Renal cortex interstitium (tissue), 15 donors: ENCODE data around the gene SPATA31A1. TPM values are rescaled to one million over a fixed set of nuclear protein-coding genes. Genes with fewer than 3 reads are reported as not detected.
"Not testable (repeated sequence)": the region's sequence is repeated elsewhere in the genome, so short reads cannot be mapped to it uniquely, and the experiment has no call there.

Experiments
- DNase-seq, 11 donors: peaks; one replicate each; pipeline ENCODE4 v3.0.0-alpha.2; 2013; ENCODE audit warnings: low read depth in 9 of 11, low spot score in 4 of 11; ENCODE audit errors: extremely low read depth in 1 of 11
- long read RNA-seq, 16 experiments: transcript quantifications; one replicate each; lab custom pipeline, GENCODE V29; 2026
- polyA plus RNA-seq, 3 donors: library from polyadenylated mRNA; unstranded; fragments of 120-200 nt; gene quantifications; one replicate each; pipeline ENCODE4 v1.2.1, GENCODE V29; 2013; ENCODE audit not compliant: insufficient read length in 3 of 3

Gene SPATA31A1
- not detected for polyA plus RNA-seq
- long read RNA-seq, donor 1, result 0 reads
- long read RNA-seq, donor 2, result 0 reads
- long read RNA-seq, donor 3, result 0 reads
- long read RNA-seq, donor 4, result 0 reads
- long read RNA-seq, donor 5, result 0 reads
- long read RNA-seq, donor 6, result 0 reads
- long read RNA-seq, donor 7, result 0 reads
- long read RNA-seq, donor 8, result 0 reads
- long read RNA-seq, donor 9, result 0 reads
- long read RNA-seq, donor 10, result 0 reads
- long read RNA-seq, donor 11, result 0 reads
- long read RNA-seq, donor 12, result 0 reads
- long read RNA-seq, donor 13, result 0 reads
- long read RNA-seq, donor 14, result 0 reads
- long read RNA-seq, donor 15, result 0 reads
- long read RNA-seq, donor 16, result 0 reads

DNA sequence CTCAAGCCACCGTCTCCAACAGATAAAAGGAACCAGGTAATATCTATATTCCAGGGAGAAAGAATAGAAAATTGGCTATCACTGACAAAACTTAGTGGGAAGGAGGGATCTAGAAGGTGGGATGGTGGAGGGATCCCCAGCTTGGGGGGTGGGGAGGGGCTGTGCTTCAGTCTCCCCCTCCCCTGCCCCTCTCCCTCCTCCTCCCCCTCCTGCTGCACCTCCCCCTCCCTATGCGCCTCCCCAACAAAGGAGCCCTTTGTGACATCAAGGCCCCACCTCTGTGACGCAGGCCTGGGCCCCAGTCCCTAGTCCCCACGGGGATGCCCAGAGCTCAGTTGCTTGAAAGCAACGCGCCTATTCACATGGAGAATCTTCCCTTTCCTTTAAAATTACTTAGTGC lies at the start of gene SPATA31A1:
TSS of gene SPATA31A1 (plus strand) at position 301 of the 400 bp plus-strand sequence. CDS start at position 363, 62 bp downstream.
- not testable (repeated sequence) for DNase-seq

DNA sequence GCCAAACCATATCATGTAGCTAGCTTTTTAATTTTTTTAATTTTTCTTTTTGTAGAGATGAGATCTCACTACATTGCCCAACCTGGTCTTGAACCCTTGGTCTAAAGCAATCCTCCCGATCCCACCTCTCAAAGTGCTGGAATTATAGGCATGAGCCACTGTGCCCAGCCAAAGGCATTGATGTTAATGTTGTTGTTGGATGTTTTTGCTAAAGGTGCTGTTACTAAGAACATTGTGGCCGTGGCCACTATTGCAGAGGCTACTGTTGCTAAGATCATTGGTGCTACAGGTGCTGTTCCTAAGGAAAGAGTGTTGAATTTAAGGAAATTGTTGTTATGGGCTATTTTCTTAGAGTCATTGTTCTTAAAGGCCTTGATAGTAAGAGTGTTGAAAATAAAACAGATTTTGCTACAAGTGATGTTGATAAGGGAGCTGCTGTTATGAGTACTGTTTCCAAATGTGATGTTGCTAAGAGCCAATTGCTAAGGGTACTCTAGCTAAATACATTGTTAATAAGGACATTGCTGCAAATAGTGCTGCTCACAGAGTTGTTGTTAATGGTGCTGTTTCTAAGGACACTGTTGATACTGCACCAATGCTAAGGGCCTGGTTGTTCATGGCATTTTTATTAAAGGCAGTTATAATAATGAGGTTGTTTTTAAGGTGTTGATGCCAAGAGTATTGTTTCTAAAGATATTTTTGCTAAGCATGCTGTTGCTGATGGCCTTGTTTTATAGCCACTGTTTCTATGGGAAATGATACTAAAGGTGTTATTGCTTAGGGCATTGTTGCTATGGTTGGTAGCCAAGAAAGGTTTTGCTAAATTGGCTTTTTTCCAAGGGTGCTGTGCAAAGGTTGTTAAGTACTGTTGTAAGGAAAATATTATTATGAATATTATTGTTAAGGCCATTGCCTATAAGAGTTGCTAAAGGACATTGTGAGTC lies 52.1 kb downstream of the SPATA31A1 start:
- not testable (repeated sequence) for DNase-seq

DNA sequence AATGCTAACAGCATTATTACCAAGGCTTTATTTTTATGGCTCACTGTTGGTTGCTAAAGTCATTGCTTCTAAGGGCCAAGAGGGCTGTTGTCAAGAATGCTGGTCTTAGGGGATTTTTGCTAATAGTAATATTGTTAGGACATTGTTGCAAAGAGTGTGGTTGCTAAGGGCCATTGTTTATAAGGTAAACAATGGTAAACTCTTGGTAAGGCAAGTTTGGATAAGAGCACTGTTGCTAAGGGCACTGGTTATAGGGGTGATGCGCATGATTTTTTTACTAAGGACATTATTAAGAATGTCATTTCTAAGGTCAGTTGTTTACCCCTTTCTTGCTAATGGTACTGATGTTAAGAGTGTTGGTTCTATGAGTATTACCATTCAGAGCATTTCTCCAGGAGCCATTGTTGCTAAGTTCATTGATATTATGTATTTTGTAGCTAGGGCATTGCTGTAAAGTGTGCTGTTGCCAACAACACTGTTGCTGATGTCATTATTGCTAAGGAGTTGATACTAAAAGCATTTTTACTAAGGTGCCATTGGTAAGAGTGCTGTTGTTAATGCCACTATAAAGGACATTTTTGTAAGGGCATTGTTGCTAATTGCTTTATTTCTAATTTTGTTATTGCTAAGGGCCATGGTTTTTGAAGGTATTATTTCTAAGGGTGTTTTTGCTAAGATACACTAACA lies 55.9 kb downstream of the SPATA31A1 start:
- DNase-seq, result not testable (repeated sequence)

Other genes starting within 250 kb of the SPATA31A1 start
- 1 to 10 TPM; 4.7 to 6.4 (median 5.0) TPM for gene CNTNAP3, start 67.5 kb upstream of the SPATA31A1 start, polyA plus RNA-seq